ENCODE data around the gene BMP4. TPM values are rescaled to one million over a fixed set of nuclear protein-coding genes. Genes with fewer than 3 reads are reported as not detected.

Gene BMP4
- total and polyA plus RNA-seq, 2 donors (not counting 1 experiment from before 2014, with no cell fraction given): not detected

GRCh38 chr14:53962953-53963319 is 6.3 kb upstream of the BMP4 start:
- H3K4me3 Mint-ChIP-seq: no peak overlapping the region
- H3K27me3 ChIP-seq (replicated peaks in 1 of 4; ENCODE audit: control extremely low read depth in 1 of 4, control insufficient read depth in 3 of 4, insufficient read depth in 4 of 4, low read length in 3 of 4): peaks cover 0 to 29% (median 12%) of the 10 kb centered on the region in 4 experiments
- intact Hi-C loops (cut with micrococcal nuclease): no loop called here
- ChIA-PET POLR2A (no interaction called here), CTCF (no interaction called here)
- no peaks in the 10 kb centered on the region for H3K9me3 Mint-ChIP-seq (ENCODE audit: insufficient read depth)
- peaks cover 0 to 4% of the 10 kb centered on the region in 2 donors for H3K4me1 ChIP-seq (ENCODE audit: control insufficient read depth in 2 of 2, insufficient read depth in 2 of 2, low read length in 2 of 2)
- DNase-seq (no peak), ATAC-seq (ENCODE audit: low read depth) (no peak)
- 48% methylated on average over 6 of the region's 6 CpGs for WGBS (ENCODE audit: insufficient coverage)
- peaks cover 60% of the 10 kb centered on the region for H3K27me3 Mint-ChIP-seq
- H3K9ac ChIP-seq (ENCODE audit: low read length): no peak overlapping the region
- H3K9me3 ChIP-seq (ENCODE audit: control extremely low read depth in 1 of 3, control insufficient read depth in 2 of 3, insufficient read depth in 1 of 3, low read length in 2 of 3): peaks cover 0 to 10% (median 0%) of the 10 kb centered on the region in 3 donors
- no peak overlapping the region for H3K4me2 ChIP-seq (replicated peaks; ENCODE audit: low read depth, low read length, poor library complexity, severe bottlenecking)
- no peak overlapping the region for H2AFZ ChIP-seq (ENCODE audit: insufficient read depth, low read depth, low read length, poor library complexity, severe bottlenecking)
- no peaks in the 10 kb centered on the region for H3K36me3 ChIP-seq (replicated peaks in 1 of 2; ENCODE audit: control extremely low read depth in 1 of 2, control insufficient read depth in 1 of 2, extremely low read depth in 1 of 2, insufficient read depth in 2 of 2, low read length in 1 of 2)
- no peak overlapping the region for H3K27ac ChIP-seq (ENCODE audit: low read length in 2 of 2)
- TF ChIP-seq CTCF (IDR thresholded peaks at IDR 0.05) (no peak), EZH2 (IDR thresholded peaks at IDR 0.05; ENCODE audit: borderline replicate concordance, insufficient read depth, low read depth, low read length, poor library complexity, severe bottlenecking) (no peak)
- no peaks in the 10 kb centered on the region for H4K20me1 ChIP-seq (ENCODE audit: control insufficient read depth, insufficient read depth, low read length, poor library complexity, severe bottlenecking)
- no peak overlapping the region for H3K27ac Mint-ChIP-seq
- H3K79me2 ChIP-seq (ENCODE audit: control insufficient read depth, insufficient read depth, low read length): no peaks in the 10 kb centered on the region
- H3K4me3 ChIP-seq (ENCODE audit: control extremely low read depth in 1 of 5, extremely low read depth in 1 of 5, insufficient read depth in 1 of 5, low read depth in 2 of 5, low read length in 4 of 5): no peak overlapping the region
- H3K4me1 Mint-ChIP-seq: peaks cover 4% of the 10 kb centered on the region

GRCh38 chr14:53958628-53959027 is 2.0 kb upstream of the BMP4 start:
- H4K20me1 ChIP-seq (ENCODE audit: control insufficient read depth, insufficient read depth, low read length, poor library complexity, severe bottlenecking): no peaks in the 10 kb centered on the region
- ChIA-PET CTCF (no interaction called here), POLR2A (no interaction called here)
- no peaks in the 10 kb centered on the region for H3K79me2 ChIP-seq (ENCODE audit: control insufficient read depth, insufficient read depth, low read length)
- Mint-ChIP-seq H3K27ac (no peak overlapping the region), H3K4me1 (peaks cover 36% of the 10 kb centered on the region), H3K9me3 (ENCODE audit: insufficient read depth) (no peaks in the 10 kb centered on the region), H3K4me3 (no peak overlapping the region), H3K27me3 (peaks cover 71% of the 10 kb centered on the region)
- intact Hi-C loops (cut with micrococcal nuclease): no loop called here
- 83% methylated on average over 1 of the region's 2 CpGs for WGBS (ENCODE audit: insufficient coverage)
- no peak for TF ChIP-seq EZH2 (IDR thresholded peaks at IDR 0.05; ENCODE audit: borderline replicate concordance, insufficient read depth, low read depth, low read length, poor library complexity, severe bottlenecking)
- TF ChIP-seq CTCF (IDR thresholded peaks at IDR 0.05): no peak
- H3K27ac ChIP-seq (ENCODE audit: low read length in 2 of 2): no peak overlapping the region
- peaks cover 0 to 52% (median 20%) of the 10 kb centered on the region in 4 experiments for H3K27me3 ChIP-seq (replicated peaks in 1 of 4; ENCODE audit: control extremely low read depth in 1 of 4, control insufficient read depth in 3 of 4, insufficient read depth in 4 of 4, low read length in 3 of 4)
- no peaks in the 10 kb centered on the region for H3K36me3 ChIP-seq (replicated peaks in 1 of 2; ENCODE audit: control extremely low read depth in 1 of 2, control insufficient read depth in 1 of 2, extremely low read depth in 1 of 2, insufficient read depth in 2 of 2, low read length in 1 of 2)
- no peak overlapping the region for H2AFZ ChIP-seq (ENCODE audit: insufficient read depth, low read depth, low read length, poor library complexity, severe bottlenecking)
- H3K4me3 ChIP-seq (ENCODE audit: control extremely low read depth in 1 of 5, extremely low read depth in 1 of 5, insufficient read depth in 1 of 5, low read depth in 2 of 5, low read length in 4 of 5): no peak overlapping the region
- peaks cover 0 to 11% (median 0%) of the 10 kb centered on the region in 3 donors for H3K9me3 ChIP-seq (ENCODE audit: control extremely low read depth in 1 of 3, control insufficient read depth in 2 of 3, insufficient read depth in 1 of 3, low read length in 2 of 3)
- ATAC-seq (ENCODE audit: low read depth) (no peak), DNase-seq (no peak)
- H3K4me2 ChIP-seq (replicated peaks; ENCODE audit: low read depth, low read length, poor library complexity, severe bottlenecking): no peak overlapping the region
- no peak overlapping the region for H3K9ac ChIP-seq (ENCODE audit: low read length)
- H3K4me1 ChIP-seq (ENCODE audit: control insufficient read depth in 2 of 2, insufficient read depth in 2 of 2, low read length in 2 of 2): peaks cover 31 to 36% of the 10 kb centered on the region in 2 donors
